ENCODE data around the gene CCDC73. TPM values are rescaled to one million over a fixed set of nuclear protein-coding genes. Genes with fewer than 3 reads are reported as not detected.
A peak's percentile ranks its signal among the peaks of the same experiment; 100 is the strongest.

CCDC73 gene
- total RNA-seq, 1 experiment from 2014 or later: not detected

DNA sequence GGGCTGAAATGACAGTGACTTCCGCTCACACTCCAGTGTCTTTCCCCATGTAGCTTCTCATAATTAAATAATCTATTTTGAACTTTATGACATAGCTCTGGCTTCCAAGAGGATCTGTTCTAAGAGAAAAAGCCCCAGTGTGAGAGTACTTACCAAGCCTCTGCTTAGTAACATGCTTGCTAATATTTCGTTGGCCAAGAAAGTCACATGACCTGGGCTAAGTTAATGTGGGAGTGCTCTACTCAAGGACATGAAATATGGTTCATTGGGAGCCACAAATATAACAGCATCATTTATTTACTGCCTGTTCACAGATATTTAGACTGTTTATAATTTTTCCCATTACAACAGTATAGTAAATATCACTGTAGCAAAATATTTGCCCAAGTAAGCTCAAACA lies 42.5 kb downstream of the CCDC73 start:
- H3K27ac Mint-ChIP-seq: no peak overlapping the region
- ATAC-seq (no peak), DNase-seq (ENCODE audit: low spot score) (no peak)
- H3K4me1 Mint-ChIP-seq: no peaks in the 10 kb centered on the region
- CTCF ChIA-PET: interaction anchor here (1.3 to 1.6 kb wide), 2 partner anchors 24 to 41 kb away, joined by 3 read pairs; no protein-coding TSS in a partner anchor
- no peak overlapping the region for H3K4me3 Mint-ChIP-seq
- POLR2A ChIA-PET: no interaction called here
- H3K9me3 Mint-ChIP-seq: peaks cover 11% of the 10 kb centered on the region; the same call in 1 of the 2 replicates
- peaks cover 5% of the 10 kb centered on the region; the same call in 1 of the 2 replicates for H3K27me3 Mint-ChIP-seq (ENCODE audit: low read depth)
- no peaks in the 10 kb centered on the region for H3K36me3 Mint-ChIP-seq
- TF ChIP-seq, protein P1, sequence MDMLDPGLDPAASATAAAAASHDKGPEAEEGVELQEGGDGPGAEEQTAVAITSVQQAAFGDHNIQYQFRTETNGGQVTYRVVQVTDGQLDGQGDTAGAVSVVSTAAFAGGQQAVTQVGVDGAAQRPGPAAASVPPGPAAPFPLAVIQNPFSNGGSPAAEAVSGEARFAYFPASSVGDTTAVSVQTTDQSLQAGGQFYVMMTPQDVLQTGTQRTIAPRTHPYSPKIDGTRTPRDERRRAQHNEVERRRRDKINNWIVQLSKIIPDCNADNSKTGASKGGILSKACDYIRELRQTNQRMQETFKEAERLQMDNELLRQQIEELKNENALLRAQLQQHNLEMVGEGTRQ (CRISPR knock-in tag; IDR thresholded peaks at IDR 0.05): 0 out of 2 replicates have a peak, but pooled peaks have one; percentile 19
- no peak for TF ChIP-seq JUN (CRISPR knock-in tag; IDR thresholded peaks at IDR 0.05)

DNA sequence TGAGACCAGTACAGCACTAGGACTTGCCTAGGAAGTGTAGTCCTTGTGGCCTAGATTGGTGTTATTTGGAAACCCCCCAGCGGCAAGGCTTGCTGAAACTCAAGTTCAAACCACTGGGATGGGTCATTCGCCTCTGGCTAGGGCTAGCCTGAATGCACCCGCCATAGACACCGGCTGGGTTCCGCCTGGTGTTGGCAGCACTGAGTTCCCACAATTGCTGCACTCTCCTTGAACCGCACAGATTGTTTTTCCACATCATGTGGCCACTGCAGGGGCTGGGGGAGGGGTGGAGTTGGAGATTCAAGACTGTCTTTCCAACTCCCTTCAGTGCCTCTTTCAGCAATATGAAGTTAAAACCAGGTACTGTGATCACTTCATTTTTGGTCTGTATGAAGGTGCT lies 43.1 kb downstream of the CCDC73 start:
- TF ChIP-seq, protein P2, sequence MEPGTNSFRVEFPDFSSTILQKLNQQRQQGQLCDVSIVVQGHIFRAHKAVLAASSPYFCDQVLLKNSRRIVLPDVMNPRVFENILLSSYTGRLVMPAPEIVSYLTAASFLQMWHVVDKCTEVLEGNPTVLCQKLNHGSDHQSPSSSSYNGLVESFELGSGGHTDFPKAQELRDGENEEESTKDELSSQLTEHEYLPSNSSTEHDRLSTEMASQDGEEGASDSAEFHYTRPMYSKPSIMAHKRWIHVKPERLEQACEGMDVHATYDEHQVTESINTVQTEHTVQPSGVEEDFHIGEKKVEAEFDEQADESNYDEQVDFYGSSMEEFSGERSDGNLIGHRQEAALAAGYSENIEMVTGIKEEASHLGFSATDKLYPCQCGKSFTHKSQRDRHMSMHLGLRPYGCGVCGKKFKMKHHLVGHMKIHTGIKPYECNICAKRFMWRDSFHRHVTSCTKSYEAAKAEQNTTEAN (CRISPR knock-in tag; IDR thresholded peaks at IDR 0.05): no peak
- TF ChIP-seq, protein P3, sequence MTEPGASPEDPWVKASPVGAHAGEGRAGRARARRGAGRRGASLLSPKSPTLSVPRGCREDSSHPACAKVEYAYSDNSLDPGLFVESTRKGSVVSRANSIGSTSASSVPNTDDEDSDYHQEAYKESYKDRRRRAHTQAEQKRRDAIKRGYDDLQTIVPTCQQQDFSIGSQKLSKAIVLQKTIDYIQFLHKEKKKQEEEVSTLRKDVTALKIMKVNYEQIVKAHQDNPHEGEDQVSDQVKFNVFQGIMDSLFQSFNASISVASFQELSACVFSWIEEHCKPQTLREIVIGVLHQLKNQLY (CRISPR knock-in tag; IDR thresholded peaks at IDR 0.05): no peak
- TF ChIP-seq FOXJ3 (CRISPR knock-in tag; IDR thresholded peaks at IDR 0.05; ENCODE audit: borderline replicate concordance) (no peak), TP53 (CRISPR knock-in tag; IDR thresholded peaks at IDR 0.05) (no peak), ZNF121 (CRISPR knock-in tag; IDR thresholded peaks at IDR 0.05) (no peak), SP1 (CRISPR knock-in tag; conservative IDR thresholded peaks at IDR 0.05) (no peak), NR1H2 (CRISPR knock-in tag; IDR thresholded peaks at IDR 0.05) (no peak), ZNF416 (CRISPR knock-in tag; IDR thresholded peaks at IDR 0.05) (no peak)
- TF ChIP-seq, protein P4, sequence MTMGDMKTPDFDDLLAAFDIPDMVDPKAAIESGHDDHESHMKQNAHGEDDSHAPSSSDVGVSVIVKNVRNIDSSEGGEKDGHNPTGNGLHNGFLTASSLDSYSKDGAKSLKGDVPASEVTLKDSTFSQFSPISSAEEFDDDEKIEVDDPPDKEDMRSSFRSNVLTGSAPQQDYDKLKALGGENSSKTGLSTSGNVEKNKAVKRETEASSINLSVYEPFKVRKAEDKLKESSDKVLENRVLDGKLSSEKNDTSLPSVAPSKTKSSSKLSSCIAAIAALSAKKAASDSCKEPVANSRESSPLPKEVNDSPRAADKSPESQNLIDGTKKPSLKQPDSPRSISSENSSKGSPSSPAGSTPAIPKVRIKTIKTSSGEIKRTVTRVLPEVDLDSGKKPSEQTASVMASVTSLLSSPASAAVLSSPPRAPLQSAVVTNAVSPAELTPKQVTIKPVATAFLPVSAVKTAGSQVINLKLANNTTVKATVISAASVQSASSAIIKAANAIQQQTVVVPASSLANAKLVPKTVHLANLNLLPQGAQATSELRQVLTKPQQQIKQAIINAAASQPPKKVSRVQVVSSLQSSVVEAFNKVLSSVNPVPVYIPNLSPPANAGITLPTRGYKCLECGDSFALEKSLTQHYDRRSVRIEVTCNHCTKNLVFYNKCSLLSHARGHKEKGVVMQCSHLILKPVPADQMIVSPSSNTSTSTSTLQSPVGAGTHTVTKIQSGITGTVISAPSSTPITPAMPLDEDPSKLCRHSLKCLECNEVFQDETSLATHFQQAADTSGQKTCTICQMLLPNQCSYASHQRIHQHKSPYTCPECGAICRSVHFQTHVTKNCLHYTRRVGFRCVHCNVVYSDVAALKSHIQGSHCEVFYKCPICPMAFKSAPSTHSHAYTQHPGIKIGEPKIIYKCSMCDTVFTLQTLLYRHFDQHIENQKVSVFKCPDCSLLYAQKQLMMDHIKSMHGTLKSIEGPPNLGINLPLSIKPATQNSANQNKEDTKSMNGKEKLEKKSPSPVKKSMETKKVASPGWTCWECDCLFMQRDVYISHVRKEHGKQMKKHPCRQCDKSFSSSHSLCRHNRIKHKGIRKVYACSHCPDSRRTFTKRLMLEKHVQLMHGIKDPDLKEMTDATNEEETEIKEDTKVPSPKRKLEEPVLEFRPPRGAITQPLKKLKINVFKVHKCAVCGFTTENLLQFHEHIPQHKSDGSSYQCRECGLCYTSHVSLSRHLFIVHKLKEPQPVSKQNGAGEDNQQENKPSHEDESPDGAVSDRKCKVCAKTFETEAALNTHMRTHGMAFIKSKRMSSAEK (CRISPR knock-in tag; IDR thresholded peaks at IDR 0.05; ENCODE audit: borderline replicate concordance): no peak
- TF ChIP-seq, protein P5, sequence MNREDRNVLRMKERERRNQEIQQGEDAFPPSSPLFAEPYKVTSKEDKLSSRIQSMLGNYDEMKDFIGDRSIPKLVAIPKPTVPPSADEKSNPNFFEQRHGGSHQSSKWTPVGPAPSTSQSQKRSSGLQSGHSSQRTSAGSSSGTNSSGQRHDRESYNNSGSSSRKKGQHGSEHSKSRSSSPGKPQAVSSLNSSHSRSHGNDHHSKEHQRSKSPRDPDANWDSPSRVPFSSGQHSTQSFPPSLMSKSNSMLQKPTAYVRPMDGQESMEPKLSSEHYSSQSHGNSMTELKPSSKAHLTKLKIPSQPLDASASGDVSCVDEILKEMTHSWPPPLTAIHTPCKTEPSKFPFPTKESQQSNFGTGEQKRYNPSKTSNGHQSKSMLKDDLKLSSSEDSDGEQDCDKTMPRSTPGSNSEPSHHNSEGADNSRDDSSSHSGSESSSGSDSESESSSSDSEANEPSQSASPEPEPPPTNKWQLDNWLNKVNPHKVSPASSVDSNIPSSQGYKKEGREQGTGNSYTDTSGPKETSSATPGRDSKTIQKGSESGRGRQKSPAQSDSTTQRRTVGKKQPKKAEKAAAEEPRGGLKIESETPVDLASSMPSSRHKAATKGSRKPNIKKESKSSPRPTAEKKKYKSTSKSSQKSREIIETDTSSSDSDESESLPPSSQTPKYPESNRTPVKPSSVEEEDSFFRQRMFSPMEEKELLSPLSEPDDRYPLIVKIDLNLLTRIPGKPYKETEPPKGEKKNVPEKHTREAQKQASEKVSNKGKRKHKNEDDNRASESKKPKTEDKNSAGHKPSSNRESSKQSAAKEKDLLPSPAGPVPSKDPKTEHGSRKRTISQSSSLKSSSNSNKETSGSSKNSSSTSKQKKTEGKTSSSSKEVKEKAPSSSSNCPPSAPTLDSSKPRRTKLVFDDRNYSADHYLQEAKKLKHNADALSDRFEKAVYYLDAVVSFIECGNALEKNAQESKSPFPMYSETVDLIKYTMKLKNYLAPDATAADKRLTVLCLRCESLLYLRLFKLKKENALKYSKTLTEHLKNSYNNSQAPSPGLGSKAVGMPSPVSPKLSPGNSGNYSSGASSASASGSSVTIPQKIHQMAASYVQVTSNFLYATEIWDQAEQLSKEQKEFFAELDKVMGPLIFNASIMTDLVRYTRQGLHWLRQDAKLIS (CRISPR knock-in tag; IDR thresholded peaks at IDR 0.05; ENCODE audit: borderline replicate concordance): no peak
- TF ChIP-seq, protein P1 (CRISPR knock-in tag; IDR thresholded peaks at IDR 0.05): no peak
- DNase-seq (ENCODE audit: low spot score) (peak; percentile 43), ATAC-seq (peak; percentile 81)
- POLR2A ChIA-PET: no interaction called here
- CTCF ChIA-PET: interaction anchor here (1.3 to 1.8 kb wide), 2 partner anchors 24 to 42 kb away, joined by 3 to 4 read pairs; no protein-coding TSS in a partner anchor
- Mint-ChIP-seq H3K9me3 (peaks cover 14% of the 10 kb centered on the region), H3K27me3 (ENCODE audit: low read depth) (peaks cover 8% of the 10 kb centered on the region), H3K4me3 (no peak overlapping the region), H3K27ac (no peak overlapping the region), H3K4me1 (no peaks in the 10 kb centered on the region), H3K36me3 (no peaks in the 10 kb centered on the region)
